ENCODE measurements around the gene NACA.

DNA sequence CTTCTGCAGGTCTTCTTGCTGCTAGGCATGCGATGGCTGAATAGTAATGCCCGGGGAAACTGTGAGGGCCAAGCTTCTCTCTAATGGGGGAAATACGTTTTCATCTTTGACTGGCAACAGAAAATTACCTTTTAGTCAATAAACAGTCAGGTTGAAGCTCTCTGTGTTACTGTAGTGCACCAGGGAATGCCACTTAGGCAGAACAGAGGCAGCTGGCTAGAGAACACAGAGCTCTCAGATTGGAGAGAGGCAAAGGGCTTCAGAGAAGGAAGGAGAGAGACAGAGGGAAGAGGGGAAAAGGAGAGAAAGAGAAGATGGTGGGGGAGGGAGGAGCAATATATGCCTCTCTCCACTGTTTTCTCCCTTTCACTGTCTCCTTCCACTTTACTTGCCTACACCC, 44.8 kb upstream of the NACA start:
- TF ChIP-seq, protein P1, sequence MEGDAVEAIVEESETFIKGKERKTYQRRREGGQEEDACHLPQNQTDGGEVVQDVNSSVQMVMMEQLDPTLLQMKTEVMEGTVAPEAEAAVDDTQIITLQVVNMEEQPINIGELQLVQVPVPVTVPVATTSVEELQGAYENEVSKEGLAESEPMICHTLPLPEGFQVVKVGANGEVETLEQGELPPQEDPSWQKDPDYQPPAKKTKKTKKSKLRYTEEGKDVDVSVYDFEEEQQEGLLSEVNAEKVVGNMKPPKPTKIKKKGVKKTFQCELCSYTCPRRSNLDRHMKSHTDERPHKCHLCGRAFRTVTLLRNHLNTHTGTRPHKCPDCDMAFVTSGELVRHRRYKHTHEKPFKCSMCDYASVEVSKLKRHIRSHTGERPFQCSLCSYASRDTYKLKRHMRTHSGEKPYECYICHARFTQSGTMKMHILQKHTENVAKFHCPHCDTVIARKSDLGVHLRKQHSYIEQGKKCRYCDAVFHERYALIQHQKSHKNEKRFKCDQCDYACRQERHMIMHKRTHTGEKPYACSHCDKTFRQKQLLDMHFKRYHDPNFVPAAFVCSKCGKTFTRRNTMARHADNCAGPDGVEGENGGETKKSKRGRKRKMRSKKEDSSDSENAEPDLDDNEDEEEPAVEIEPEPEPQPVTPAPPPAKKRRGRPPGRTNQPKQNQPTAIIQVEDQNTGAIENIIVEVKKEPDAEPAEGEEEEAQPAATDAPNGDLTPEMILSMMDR (IDR thresholded peaks at IDR 0.05), result no peak
- TF ChIP-seq POLR2A (IDR thresholded peaks at IDR 0.05), result no peak
